ENCODE data around the gene UPK1B.

Gene UPK1B

GRCh38 chr3:119177321-119177720 lies 3.9 kb downstream of the UPK1B start:
- DNase-seq = no peak

- DNase-seq = no peak
Observed at GRCh38 chr3:119181765-119182164, 8.4 kb downstream of the UPK1B start.

- no peak for DNase-seq
Observed at GRCh38 chr3:119184111-119184510, 10.7 kb downstream of the UPK1B start.

- DNase-seq = no peak
Observed at GRCh38 chr3:119184796-119185570, 11.6 kb downstream of the UPK1B start.

GRCh38 chr3:119187266-119187665 lies 13.9 kb downstream of the UPK1B start:
- no peak for DNase-seq

GRCh38 chr3:119191800-119192199 lies 18.4 kb downstream of the UPK1B start:
- DNase-seq = no peak

GRCh38 chr3:119194237-119195150 lies 21.1 kb downstream of the UPK1B start:
- no peak for DNase-seq

- no peak for DNase-seq
Observed at GRCh38 chr3:119195151-119195476, 21.7 kb downstream of the UPK1B start.

GRCh38 chr3:119195911-119196310 lies 22.5 kb downstream of the UPK1B start:
- no peak for DNase-seq

- DNase-seq = no peak
Observed at GRCh38 chr3:119205209-119205608, 31.8 kb downstream of the UPK1B start.

- DNase-seq = no peak
Observed at GRCh38 chr3:119205685-119206084, 32.3 kb downstream of the UPK1B start.

GRCh38 chr3:119206611-119207511 lies 33.5 kb downstream of the UPK1B start:
- DNase-seq = no peak

- DNase-seq = no peak
Observed at GRCh38 chr3:119207512-119207875, 34.1 kb downstream of the UPK1B start.

GRCh38 chr3:119211193-119211592 lies 37.8 kb downstream of the UPK1B start:
- no peak for DNase-seq

- DNase-seq = no peak
Observed at GRCh38 chr3:119211803-119212202, 38.4 kb downstream of the UPK1B start.

GRCh38 chr3:119219069-119219468 lies 45.7 kb downstream of the UPK1B start:
- DNase-seq = no peak

- DNase-seq = no peak
Observed at GRCh38 chr3:119220198-119220597, 46.8 kb downstream of the UPK1B start.

GRCh38 chr3:119220970-119221667 lies 47.7 kb downstream of the UPK1B start:
- no peak for DNase-seq

GRCh38 chr3:119221779-119222320 lies 48.5 kb downstream of the UPK1B start:
- DNase-seq = no peak

GRCh38 chr3:119222391-119222790 lies 49.0 kb downstream of the UPK1B start:
- no peak for DNase-seq

GRCh38 chr3:119223511-119223910 lies 50.1 kb downstream of the UPK1B start:
- no peak for DNase-seq

- no peak for DNase-seq
Observed at GRCh38 chr3:119225121-119225520, 51.7 kb downstream of the UPK1B start.

Data from NCI-H146 (cell line).